ENCODE results near the gene WDR37.

DNA sequence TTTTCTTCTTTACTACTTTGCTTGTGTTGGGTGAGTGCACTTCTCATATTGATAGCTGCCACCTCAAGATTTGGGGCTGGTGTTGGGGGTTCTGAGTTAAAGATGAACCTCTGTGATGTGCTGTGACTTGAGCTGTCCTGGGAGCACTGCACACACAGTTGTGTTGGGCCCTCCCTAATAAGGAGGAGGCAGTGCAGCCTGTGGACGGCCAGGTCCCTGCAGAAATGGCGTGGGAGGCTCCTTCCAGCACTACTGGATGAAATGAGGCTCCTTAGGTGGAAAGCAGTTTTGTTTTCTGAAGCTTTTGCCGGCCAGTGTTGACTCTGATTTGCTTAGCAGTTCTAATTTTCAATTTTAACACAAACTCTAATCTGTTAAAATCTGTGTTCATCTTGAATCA lies 44.0 kb downstream of the WDR37 start:
- TF ChIP-seq TAF1 (IDR thresholded peaks at IDR 0.05; ENCODE audit: low read depth, low read length): no peak
- no peak for TF ChIP-seq POLR2A (IDR thresholded peaks at IDR 0.05; ENCODE audit: low read depth, low read length)
